Measurements from ENCODE around the gene ZBED6.

DNA sequence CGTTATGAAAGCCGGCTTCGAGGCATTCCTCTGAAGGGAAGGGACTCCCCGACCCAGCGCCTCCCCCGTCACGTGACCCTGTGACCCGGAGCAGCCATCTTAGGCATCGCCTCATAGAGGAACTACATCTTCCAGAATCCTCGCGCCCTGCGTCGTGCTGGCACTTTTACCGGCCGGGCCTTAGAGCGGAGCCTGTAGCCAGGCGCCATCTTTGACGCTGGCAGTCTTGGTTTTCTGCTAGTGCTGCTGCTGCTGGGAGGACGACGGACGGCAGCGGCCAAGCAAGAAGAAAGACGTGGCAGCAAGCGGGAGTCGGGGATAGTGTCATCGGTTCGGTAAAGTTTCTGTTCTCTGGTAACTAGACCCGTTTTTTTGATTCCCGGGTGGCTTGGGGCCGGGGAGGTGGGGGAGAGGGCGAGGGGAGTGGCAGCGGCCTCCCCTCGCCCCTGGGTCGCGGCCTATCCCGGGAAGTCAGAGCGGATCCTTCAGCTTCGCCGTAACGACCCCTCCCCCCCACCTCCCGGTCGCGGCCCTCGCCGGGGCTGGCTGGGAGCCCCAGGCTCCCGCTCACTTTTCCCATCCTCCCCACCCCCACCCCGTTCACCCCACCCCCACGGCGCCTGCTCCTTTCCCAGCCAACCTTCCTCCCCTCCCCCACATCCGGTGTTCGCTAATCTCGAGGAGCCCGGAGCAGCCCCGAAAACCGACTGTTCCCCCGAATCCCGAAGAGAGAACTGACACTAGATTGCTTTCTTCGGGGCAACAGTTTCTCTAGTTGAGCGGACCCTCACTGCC, at the start of gene ZBED6, which contains the start of gene ZC3H11A:
- TF ChIP-seq POLR2A (IDR thresholded peaks at IDR 0.05) (peak in 2 of 3 donors; percentile 36 to 47), POLR2AphosphoS5 (IDR thresholded peaks at IDR 0.05) (peak; percentile 93 to 94 (median 94))
- TF ChIP-seq, protein P1, sequence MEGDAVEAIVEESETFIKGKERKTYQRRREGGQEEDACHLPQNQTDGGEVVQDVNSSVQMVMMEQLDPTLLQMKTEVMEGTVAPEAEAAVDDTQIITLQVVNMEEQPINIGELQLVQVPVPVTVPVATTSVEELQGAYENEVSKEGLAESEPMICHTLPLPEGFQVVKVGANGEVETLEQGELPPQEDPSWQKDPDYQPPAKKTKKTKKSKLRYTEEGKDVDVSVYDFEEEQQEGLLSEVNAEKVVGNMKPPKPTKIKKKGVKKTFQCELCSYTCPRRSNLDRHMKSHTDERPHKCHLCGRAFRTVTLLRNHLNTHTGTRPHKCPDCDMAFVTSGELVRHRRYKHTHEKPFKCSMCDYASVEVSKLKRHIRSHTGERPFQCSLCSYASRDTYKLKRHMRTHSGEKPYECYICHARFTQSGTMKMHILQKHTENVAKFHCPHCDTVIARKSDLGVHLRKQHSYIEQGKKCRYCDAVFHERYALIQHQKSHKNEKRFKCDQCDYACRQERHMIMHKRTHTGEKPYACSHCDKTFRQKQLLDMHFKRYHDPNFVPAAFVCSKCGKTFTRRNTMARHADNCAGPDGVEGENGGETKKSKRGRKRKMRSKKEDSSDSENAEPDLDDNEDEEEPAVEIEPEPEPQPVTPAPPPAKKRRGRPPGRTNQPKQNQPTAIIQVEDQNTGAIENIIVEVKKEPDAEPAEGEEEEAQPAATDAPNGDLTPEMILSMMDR (IDR thresholded peaks at IDR 0.05 in 8 of 11, conservative IDR thresholded peaks at IDR 0.05 in 3 of 11) = peak in 1 of 11 experiments; percentile 34

Data from spleen (tissue), 7 donors.